HepG2 (cell line): Measurements from ENCODE around the gene GPR158. TPM values are rescaled to one million over a fixed set of nuclear protein-coding genes. Genes with fewer than 3 reads are reported as not detected.

Experiments
- ATAC-seq: fragments of 200-7000 bp; cut with Tn5 transposase; 3 replicates; pipeline ENCODE4 v1.9.1; 2020; ENCODE audit warnings: mild to moderate bottlenecking, moderate library complexity
- BruUV-seq: library from RNA; stranded (reverse); fragments of 400-500 nt; replicated peaks from 2 replicates; lab custom pipeline; 2021; lab: Mats Ljungman, UMichigan
- CTCF ChIA-PET: fragments of 300-600 bp; formaldehyde crosslinking; extraction: SDS; loops from one replicate; lab custom pipeline; 2021; ENCODE audit warnings: low total read pairs, inconsistent platforms, low intra/inter-chr PET ratio; lab: Yijun Ruan, JAX
- POLR2A ChIA-PET: fragments of 350-600 bp; sonication (Branson Sonifier 250); formaldehyde crosslinking; loops from one replicate; lab custom pipeline; 2020; ENCODE audit warnings: antibody characterized with exemption, inconsistent platforms; lab: Yijun Ruan, JAX
- DNase-seq: peaks from one replicate; pipeline ENCODE4 v3.0.0-alpha.2; 2015; ENCODE audit warnings: low spot score
- FAIRE-seq: peaks from 3 replicates; lab custom pipeline; 2011; peaks lifted over from hg19 to GRCh38; lab: Jason Lieb, UNC
- H2AFZ ChIP-seq: one replicate; pipeline ENCODE4 v1.6.1; 2011; ENCODE audit warnings: low read length, inconsistent platforms
- H3K27ac ChIP-seq: fragments of 300-600 bp; 3 replicates; pipeline ENCODE4 v1.8.0; 2011; ENCODE audit warnings: mixed run types, mild to moderate bottlenecking, mixed read lengths, low read length, inconsistent platforms; ENCODE audit not compliant: insufficient read depth; ENCODE audit errors: extremely low read length
- H3K27me3 ChIP-seq, 2 experiments: fragments of 200-600 bp in 1 of 2; 2 replicates in 1 of 2; 3 replicates in 1 of 2; pipeline versions ENCODE4 v1.6.0 to v1.8.0; 2011; ENCODE audit warnings: low read length in 2 of 2, mild to moderate bottlenecking in 2 of 2, moderate library complexity in 2 of 2, inconsistent platforms in 1 of 2; ENCODE audit not compliant: insufficient read depth in 2 of 2, control insufficient read depth in 1 of 2
- H3K36me3 ChIP-seq, 2 experiments: fragments of 200-600 bp in 1 of 2; replicated peaks in 1 of 2; 2 replicates in 1 of 2; 3 replicates in 1 of 2; pipeline versions ENCODE4 v1.5.1 to v1.8.0; 2011; ENCODE audit warnings: low read length in 2 of 2, inconsistent platforms in 1 of 2; ENCODE audit not compliant: insufficient read depth in 2 of 2, control insufficient read depth in 1 of 2
- H3K4me1 ChIP-seq: 2 replicates; pipeline ENCODE4 v1.5.1; 2012; ENCODE audit warnings: low read length, inconsistent platforms; ENCODE audit not compliant: insufficient read depth
- H3K4me2 ChIP-seq: 2 replicates; pipeline ENCODE4 v1.6.0; 2011; ENCODE audit warnings: low read depth, low read length, inconsistent platforms
- H3K4me3 ChIP-seq, 3 experiments: fragments of 200-600 bp in 1 of 3; sonication (generic), shearing (Covaris generic) in 1 of 3; replicated peaks in 1 of 3; 2 replicates each; pipeline ENCODE4 v1.5.1; 2011 to 2016; ENCODE audit warnings: low read length in 3 of 3, inconsistent platforms in 2 of 3, low read depth in 2 of 3, mild to moderate bottlenecking in 2 of 3, control low read depth in 1 of 3, mixed read lengths in 1 of 3; ENCODE audit not compliant: insufficient read depth in 1 of 3
- H3K79me2 ChIP-seq: one replicate; pipeline ENCODE4 v1.6.1; 2011; ENCODE audit warnings: low read length, inconsistent platforms; ENCODE audit not compliant: insufficient read depth
- H3K9ac ChIP-seq: 2 replicates; pipeline ENCODE4 v1.6.0; 2011; ENCODE audit warnings: mild to moderate bottlenecking, low read depth, low read length, inconsistent platforms; ENCODE audit not compliant: insufficient read depth
- H3K9me3 ChIP-seq: 2 replicates; pipeline ENCODE4 v1.5.1; 2012; ENCODE audit warnings: mild to moderate bottlenecking, low read length
- H4K20me1 ChIP-seq: 2 replicates; pipeline ENCODE4 v1.6.0; 2011; ENCODE audit warnings: inconsistent platforms, mild to moderate bottlenecking, low read length, moderate library complexity; ENCODE audit not compliant: insufficient read depth
- IRX3 ChIP-seq: sonication (generic); formaldehyde crosslinking; IDR thresholded peaks from 2 replicates; pipeline ENCODE4 v1.8.1; 2023; ENCODE audit warnings: mild to moderate bottlenecking, low read depth, missing genetic modification reagents, borderline replicate concordance
- JUND ChIP-seq: sonication (generic); formaldehyde crosslinking; IDR thresholded peaks from 2 replicates; pipeline ENCODE4 v1.8.0; 2022; ENCODE audit warnings: mild to moderate bottlenecking, missing genetic modification reagents
- MEIS2 ChIP-seq: sonication (generic); formaldehyde crosslinking; IDR thresholded peaks from 2 replicates; pipeline ENCODE4 v1.9.0; 2021; ENCODE audit warnings: mild to moderate bottlenecking, missing genetic modification reagents
- NFAT5 ChIP-seq: sonication (generic); formaldehyde crosslinking; IDR thresholded peaks from 2 replicates; pipeline ENCODE4 v1.4.0; 2020; ENCODE audit warnings: missing genetic modification reagents
- NFE2 ChIP-seq: sonication (generic); formaldehyde crosslinking; IDR thresholded peaks from 2 replicates; pipeline ENCODE4 v1.4.0; 2020; ENCODE audit warnings: missing genetic modification reagents
- ZNF784 ChIP-seq: sonication (generic); formaldehyde crosslinking; IDR thresholded peaks from 2 replicates; pipeline ENCODE4 v1.5.1; 2020; ENCODE audit warnings: missing genetic modification reagents, mild to moderate bottlenecking, borderline replicate concordance
- ZNF883 ChIP-seq: sonication (generic); formaldehyde crosslinking; IDR thresholded peaks from 2 replicates; pipeline ENCODE4 v1.5.1; 2020; ENCODE audit warnings: mild to moderate bottlenecking, missing genetic modification reagents; ENCODE audit errors: not compliant biosample characterization
- WGBS: methylation state at CpG from one replicate; pipeline ENCODE4 v1.1.6; 2017; ENCODE audit warnings: low lambda C conversion rate; 5-methylcytosine and 5-hydroxymethylcytosine counted together
- in situ Hi-C: cut with HindIII; loops from 2 replicates; pipeline ENCODE4 v1.10.0; 2017; ENCODE audit warnings: low pct_unique_long_range_greater_than_20kb; ENCODE audit not compliant: extremely low pct_ligation_motif_present
- intact Hi-C: fragments of 100-400 bp; cut with micrococcal nuclease; formaldehyde crosslinking; loops from one replicate; pipeline ENCODE4 v1.10.0; 2022; ENCODE audit not compliant: unreplicated experiment
- polyA plus RNA-seq, 8 experiments: library from polyadenylated mRNA; depleted of rRNA in 3 of 8; stranded (reverse) in 7 of 8; unstranded in 1 of 8; fragments of >200 nt; fragmentation: Illumina TruSeq in 4 of 8; extraction: Trizol in 4 of 8; gene quantifications; 2 replicates each; pipeline versions ENCODE4 v1.2.1 to v1.2.3, GENCODE V29; 2011 to 2016; ENCODE audit warnings: low read depth in 4 of 8, missing spikeins in 1 of 8, mixed read lengths in 1 of 8; ENCODE audit not compliant: insufficient read depth in 1 of 8
- total RNA-seq, 5 experiments: library from RNA; depleted of rRNA; stranded (reverse); fragments of >200 nt; fragmentation: Illumina TruSeq; extraction: Trizol; gene quantifications; 2 replicates each; pipeline ENCODE4 v1.2.3, GENCODE V29; 2016; ENCODE audit warnings: low read depth in 1 of 5

The GPR158 gene
- total and polyA plus RNA-seq, 2 of the 13 experiments (the other 11 are each of a cell fraction or from before 2014, with no cell fraction given), result not detected

GRCh38 chr10:25509151-25509550, 334.4 kb downstream of the GPR158 start:
- Histone ChIP-seq H3K36me3 (no peaks in the 10 kb centered on the region), H3K27ac (no peak overlapping the region), H3K27me3 (no peaks in the 10 kb centered on the region), H3K9me3 (no peaks in the 10 kb centered on the region), H4K20me1 (no peaks in the 10 kb centered on the region), H2AFZ (no peak overlapping the region), H3K79me2 (no peaks in the 10 kb centered on the region), H3K4me2 (no peak overlapping the region), H3K9ac (no peak overlapping the region), H3K4me3 (no peak overlapping the region), H3K4me1 (no peaks in the 10 kb centered on the region)
- ATAC-seq, result no peak
- intact Hi-C loops (no loop called here), in situ Hi-C loops (no loop called here)
- DNase-seq, result no peak
- ChIA-PET CTCF (no interaction called here), POLR2A (no interaction called here)
- BruUV-seq, result no TSS peak
- WGBS, result 39% methylated on average over 6 of the region's 6 CpGs
- TF ChIP-seq JUND (CRISPR knock-in tag) (no peak), ZNF784 (CRISPR knock-in tag) (no peak), ZNF883 (CRISPR knock-in tag) (no peak), NFE2 (CRISPR knock-in tag) (no peak), IRX3 (CRISPR knock-in tag) (no peak), NFAT5 (CRISPR knock-in tag) (no peak), MEIS2 (CRISPR knock-in tag) (no peak)
- FAIRE-seq, result no peak
